Fibroblast of skin of right quadriceps (primary cell): ENCODE measurements around the gene SYCN.
"Not testable (repeated sequence)": the region's sequence is repeated elsewhere in the genome, so short reads cannot be mapped to it uniquely, and the experiment has no call there.

Experiments
- DNase-seq: peaks from one replicate; pipeline ENCODE4 v3.0.0-alpha.2; 2013

Gene SYCN

DNA sequence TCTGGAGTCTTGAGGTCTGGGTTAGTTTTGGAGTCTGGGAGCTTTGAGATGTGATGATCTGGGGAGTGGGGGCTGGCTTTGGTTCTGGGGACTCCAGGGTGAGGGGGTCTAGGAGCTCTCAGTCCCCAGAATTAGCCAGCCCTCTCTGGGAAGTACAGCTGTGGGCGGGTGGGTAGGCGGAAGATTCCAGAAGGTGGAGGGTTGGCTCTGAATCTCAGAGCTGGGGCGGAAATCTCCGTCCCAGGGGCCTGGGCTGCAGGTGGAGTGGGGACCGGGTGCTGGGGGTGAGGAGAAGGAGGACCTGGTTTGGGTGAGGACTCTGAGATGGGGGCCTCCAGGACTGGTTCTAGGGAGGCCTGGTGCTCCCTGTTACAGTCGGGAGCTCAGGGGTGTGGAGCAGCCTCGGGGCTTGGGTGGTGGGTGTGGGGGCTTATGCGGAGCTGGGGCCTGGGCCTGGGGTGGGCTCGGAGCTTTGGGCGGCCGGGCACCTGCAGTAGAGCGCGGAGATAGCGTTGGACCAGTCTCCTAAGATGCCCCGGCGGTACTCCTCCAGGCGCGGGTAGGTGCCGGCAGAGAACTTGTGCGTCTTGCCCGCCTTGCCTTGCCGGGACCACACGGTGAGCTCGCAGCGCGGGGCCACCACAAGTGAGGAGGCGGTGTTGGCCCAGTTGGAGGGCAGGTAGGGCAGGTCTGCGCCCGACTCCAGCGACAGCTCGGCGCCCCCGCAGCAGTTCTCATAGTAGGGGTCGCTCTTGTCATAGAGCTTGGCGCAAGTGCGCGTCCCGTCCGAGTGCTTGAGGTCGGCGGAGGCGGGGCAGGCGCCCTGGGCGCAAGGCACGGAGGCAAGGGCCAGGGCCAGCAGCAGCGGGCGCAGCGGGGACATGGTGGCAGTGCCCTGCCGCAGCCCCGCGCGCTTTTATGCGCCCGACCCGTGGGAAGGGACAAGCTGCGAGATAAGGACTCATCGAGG is at the start of gene SYCN:
Gene SYCN (minus strand): TSS at position 892 of the 970 bp plus-strand sequence. CDS start 9 bp downstream, at position 883.
- DNase-seq, result no peak

DNA sequence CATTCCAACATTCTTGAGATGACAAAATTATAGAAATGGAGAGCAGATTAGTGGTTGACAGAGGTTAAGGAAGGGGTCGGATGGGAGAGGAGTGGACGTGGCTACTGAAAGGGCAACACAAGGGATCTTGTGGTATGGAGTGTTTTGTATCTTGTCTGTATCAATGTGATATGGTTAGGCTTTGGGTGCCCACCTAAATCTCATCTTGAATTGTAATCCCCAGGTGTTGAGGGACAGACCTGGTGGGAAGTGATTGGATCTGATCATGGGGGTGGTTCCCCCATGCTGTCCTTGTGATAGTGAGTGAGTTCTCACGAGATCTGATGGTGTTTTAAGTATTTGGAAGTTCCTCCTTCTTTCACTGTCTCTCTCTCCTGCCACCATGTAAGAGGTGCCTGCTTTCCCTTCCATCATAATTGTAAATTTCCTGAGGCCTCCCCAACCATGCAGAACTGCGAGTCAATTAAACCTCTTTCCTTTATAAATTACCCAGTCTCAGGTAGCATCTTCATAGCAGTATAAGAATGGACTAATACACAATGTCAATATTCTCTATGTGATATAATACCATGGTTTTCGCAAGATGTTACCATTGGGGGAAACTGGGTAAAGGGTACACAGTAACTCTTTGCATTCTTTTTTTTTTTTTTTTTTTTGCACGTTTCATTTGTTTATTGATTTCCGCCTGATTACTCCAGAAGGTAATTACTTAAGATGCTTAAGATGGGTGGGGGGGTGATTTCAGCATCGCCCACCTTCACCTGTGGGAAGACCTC is 49.5 kb upstream of the SYCN start:
- DNase-seq, result no peak

DNA sequence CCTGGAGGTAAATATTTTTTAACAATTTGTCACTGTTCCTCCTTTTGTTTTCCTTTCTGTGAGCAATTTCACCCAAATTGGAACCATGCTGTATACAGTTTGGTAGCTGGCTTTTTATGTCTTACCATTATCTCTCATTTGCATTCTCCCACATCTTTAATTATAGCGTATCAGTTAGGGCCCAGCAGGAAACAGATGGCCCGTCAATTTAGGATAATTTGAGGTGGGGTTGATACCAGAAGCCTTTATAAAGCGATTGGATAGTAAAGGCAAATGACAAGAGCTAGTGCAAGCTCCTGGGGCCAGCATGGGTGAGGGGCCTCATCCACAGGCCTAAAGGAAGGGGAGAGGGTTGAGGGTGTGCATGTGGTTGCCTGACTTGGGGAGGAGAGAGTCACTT is 48.4 kb upstream of the SYCN start:
- no peak for DNase-seq

GRCh38 chr19:39251846-39252245 is 47.8 kb upstream of the SYCN start:
- DNase-seq, result no peak

DNA sequence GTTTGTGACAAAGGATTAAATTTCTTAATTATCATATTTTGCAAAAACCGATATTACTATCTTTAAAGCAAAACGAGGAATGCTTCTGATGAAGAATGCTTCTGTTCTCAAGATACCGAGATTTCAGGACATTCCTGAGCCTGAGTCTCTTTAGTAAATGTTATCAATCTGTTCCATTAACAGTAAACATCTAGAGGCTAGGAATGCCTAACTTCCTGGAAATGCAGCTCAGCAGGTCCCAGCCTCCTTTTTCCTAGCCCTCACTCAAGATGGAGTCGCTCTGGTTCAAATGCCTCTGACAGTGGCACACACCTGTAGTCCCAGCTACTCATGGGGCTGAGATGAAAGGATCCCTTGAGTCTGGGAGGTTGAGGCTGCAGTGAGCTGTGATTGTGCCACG is 47.0 kb upstream of the SYCN start:
- DNase-seq, result no peak

- no peak for DNase-seq
Measured at GRCh38 chr19:39248806-39249205, 44.7 kb upstream of the SYCN start, which contains the start of gene IFNL4. IFNL4 (minus strand) TSS chr19:39248856.

DNA sequence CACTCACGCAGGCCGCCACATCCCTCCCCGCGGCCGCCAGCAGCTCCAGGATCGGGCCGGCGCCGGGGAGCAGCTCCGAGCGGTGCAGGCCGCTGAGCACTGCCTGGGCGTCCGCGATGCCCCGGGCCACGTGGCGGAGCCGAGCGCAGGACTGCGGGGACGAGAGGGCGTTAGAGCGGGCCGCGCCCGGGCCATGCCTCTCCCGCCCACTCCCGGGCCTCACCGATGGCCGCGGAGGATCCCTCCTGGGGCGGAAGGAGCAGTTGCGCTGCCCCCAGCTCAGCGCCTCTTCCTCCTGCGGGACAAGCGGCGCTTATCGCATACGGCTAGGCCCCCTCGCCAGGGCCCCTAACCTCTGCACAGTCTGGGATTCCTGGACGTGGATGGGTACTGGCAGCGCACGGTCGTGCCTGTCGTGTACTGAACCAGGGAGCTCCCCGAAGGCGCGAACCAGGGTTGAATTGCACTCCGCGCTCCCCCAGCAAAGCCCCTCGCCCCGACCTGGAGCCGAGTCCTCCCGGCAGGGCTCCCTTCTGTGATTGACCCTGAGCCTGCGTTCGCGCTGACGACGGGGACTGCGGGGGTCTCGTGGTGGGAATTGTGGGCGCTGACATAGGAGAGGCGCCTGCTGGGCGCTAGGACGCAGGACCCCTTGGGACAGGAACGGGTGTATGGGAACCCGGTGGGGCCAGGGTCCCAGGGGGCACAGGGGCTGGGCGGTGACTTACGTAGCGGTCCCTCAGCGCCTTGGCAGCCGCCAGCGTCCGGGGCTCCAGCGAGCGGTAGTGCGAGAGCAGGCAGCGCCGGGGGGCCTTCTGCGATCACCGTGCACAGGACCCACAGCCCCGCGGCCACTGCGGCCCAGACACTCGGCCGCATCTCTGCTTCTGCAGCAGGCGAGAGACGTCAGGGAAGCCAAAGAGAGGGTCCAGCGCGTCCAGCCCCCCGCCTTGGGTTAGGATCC is 43.9 kb upstream of the SYCN start:
- DNase-seq, result peak; percentile 6

- peak; percentile 11 for DNase-seq
Measured at GRCh38 chr19:39246951-39247669, 43.0 kb upstream of the SYCN start.

DNA sequence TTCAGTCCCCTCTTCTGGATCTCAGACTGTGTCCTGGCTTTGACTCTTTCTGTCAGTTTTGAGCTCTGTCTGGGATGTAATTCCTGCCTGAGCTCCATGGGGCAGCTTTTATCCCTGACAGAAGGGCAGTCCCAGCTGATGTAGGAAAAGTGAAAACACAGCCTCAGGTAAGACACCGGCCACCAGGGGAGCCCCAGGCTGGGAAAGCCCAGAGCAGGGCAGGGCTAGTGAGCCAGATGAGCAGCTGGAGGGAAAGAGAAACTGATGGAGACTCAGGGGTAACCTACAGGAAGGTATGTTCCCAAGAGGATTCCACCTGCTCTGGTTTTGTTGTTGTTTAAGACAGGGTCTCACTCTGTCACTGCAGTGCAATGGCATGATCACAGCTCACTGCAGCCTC is 41.1 kb upstream of the SYCN start:
- DNase-seq, result not testable (repeated sequence)

DNA sequence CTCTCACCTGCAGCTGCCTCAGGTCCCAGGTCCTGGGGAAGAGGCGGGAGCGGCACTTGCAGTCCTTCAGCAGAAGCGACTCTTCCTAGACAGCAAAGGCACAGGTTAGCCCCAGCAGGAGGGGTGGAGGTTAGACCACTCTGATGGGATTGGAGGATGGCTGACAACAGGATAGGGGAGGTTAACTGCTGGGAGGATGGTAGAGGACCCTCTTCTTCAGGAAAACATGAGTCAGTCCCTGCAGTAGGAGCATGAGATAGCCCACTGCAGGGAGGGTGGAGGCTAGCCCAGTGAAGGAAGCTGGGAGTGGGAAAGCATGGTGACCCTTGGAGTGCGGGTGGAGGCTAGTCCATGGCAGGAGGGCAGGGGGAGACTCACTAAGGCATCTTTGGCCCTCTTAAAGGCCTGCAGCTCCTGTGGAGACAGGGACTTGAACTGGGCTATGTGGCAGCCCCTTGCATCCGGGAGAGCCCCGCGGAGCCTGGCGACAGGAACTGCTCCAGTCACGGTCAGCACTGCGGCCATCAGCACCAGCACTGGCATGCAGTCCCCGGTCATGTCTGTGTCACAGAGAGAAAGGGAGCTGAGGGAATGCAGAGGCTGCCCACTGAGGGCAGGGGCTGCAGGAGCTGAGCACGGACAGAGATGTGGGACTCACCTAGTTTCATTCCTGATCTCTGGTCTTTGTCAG is 40.5 kb upstream of the SYCN start, which contains the start of gene IFNL3:
Gene IFNL3 (minus strand): TSS at position 597 of the 691 bp plus-strand sequence. CDS start 39 bp downstream, at position 558.
- DNase-seq, result not testable (repeated sequence)

- DNase-seq, result not testable (repeated sequence)
Measured at GRCh38 chr19:39243741-39244140, 39.7 kb upstream of the SYCN start.

GRCh38 chr19:39240421-39240820 is 36.4 kb upstream of the SYCN start:
- no peak for DNase-seq

GRCh38 chr19:39238944-39239343 is 34.9 kb upstream of the SYCN start:
- DNase-seq, result no peak

DNA sequence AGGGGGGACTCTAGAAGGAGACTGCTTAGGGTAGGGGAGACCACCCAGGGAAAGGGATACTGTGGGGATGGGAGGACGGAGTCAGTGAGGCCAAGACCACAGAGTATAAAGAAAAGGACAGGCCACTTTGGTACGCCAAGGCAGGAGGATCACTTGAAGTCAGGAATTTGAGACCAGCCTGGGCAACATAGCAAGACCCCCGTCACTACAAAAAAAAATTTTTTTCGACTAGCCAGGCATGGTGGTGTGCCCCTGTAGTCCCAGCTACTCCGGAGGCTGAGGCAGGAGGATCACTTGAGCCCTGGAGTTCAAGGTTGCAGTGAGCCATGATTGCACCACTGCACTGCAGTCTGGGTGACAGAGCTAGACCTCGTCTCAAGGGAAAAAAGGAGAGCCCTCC is 34.1 kb upstream of the SYCN start:
- DNase-seq, result no peak

GRCh38 chr19:39237200-39238184 is 33.4 kb upstream of the SYCN start:
- DNase-seq, result no peak

DNA sequence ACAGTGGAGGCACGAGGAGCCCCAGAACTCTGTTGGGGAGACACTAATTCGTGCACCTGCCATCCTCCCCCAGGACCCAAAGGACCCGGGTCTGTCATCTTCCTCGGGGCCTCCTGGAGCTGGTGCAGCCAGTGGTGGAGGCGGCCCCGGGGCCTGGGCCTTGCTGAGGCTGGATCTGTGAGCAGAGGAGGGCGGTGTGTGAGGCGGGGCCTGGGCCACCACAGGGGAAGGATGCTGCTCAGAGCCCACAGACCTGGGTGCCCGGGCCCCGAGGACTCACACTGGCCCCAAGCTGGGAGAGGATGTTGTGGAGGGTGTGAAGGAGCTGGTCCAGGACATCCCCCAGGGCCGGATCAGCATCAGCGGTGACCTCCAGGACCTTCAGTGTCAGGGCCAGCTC is 32.5 kb upstream of the SYCN start:
- DNase-seq, result no peak

DNA sequence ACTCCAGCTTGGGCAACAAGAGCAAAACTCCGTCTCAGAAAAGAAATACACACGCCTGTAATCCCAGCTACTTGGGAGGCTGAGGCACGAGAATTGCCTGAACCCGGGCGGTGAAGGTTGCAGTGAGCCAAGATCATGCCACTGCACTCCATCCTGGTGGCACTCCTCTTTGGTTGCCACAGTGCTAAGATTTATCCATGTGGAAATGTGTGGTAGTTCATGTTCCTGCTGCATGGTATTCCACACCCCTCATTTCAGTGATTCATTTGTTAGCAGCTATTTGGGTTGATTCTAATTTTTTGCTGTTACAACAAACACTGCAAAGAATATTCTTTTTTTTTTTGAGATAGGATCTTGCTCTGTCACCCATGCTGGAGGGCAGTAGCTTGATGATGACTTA is 28.6 kb upstream of the SYCN start:
- DNase-seq, result no peak

DNA sequence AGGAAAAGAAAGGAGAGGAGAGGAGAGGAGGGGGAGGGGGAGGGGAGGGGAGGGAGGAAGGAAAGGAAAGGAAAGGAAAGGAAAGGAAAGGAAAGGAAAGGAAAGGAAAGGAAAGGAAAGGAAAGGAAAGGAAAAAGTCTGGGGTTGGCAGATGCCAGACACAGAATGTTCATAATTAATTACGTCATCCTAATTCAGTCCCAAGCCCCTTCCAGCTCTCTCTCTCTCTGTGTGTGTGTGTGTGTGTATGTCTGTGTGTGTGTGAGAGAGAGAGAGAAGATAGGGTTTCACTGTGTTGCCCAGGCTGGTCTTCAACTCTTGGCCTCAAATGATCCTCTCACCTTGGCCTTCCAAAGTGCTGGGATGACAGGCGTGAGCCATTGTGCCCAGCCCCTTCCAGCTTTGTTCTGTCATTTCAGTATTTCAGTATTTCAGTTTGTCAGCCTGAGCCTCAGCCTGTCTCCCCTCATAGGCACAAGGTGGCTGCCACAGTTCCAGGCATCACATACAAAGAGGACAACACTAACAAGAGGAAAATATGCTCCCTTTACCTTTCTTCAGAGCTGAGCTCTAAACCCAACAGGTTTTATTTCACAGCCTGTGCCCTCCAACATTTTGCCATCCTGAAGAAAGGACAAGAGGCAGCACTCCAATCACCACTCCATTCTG is 26.2 kb upstream of the SYCN start:
- no peak for DNase-seq

DNA sequence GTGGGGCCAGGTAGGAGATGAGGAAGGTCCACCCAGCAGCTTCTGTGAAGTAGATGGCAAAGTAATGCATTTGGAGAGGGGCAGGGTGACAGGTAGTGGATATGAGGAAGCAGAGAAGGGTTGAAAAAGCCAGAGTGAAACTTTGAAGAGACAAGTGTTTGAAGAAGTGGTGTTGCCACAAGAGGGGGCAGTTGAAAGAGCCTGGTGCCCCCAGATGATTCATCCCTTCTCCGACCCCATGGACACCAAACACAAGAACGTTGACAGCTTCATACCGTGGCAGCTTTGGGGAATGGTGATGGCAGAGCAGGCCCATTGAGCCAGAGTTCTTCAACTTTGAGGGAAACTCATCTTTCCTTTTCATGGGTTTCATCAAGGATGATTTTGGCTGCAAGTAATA is 20.8 kb upstream of the SYCN start:
- no peak for DNase-seq
